GM18868 (cell line): ENCODE data around the gene IGF2BP1.
"Not testable (repeated sequence)": the region's sequence is repeated elsewhere in the genome, so short reads cannot be mapped to it uniquely, and the experiment has no call there.

Experiments used
- ATAC-seq: cut with Tn5 transposase; IDR thresholded peaks from one replicate; pipeline ENCODE4 v1.9.1; 2021; ENCODE audit warnings: mild to moderate bottlenecking, moderate library complexity; ENCODE audit not compliant: unreplicated experiment

The IGF2BP1 gene

GRCh38 chr17:49050611-49051010 is 53.4 kb downstream of the IGF2BP1 start:
- no peak for ATAC-seq

GRCh38 chr17:49051269-49051668 is 54.1 kb downstream of the IGF2BP1 start:
- no peak for ATAC-seq

DNA sequence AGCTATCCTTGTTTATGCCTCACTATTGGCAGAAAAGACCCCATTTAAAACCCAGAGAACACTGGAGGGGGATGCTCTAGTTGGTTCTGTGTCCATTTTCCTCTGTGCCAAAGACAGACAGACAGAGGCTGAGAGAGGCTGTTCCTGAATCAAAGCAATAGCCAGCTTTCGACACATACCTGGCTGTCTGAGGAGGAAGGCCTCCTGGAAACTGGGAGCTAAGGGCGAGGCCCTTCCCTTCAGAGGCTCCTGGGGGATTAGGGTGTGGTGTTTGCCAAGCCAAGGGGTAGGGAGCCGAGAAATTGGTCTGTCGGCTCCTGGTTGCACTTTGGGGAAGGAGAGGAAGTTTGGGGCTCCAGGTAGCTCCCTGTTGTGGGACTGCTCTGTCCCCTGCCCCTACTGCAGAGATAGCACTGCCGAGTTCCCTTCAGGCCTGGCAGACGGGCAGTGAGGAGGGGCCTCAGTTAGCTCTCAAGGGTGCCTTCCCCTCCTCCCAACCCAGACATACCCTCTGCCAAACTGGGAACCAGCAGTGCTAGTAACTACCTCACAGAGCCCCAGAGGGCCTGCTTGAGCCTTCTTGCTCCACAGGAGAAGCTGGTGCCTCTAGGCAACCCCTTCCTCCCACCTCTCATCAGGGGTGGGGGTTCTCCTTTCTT is 56.1 kb downstream of the IGF2BP1 start:
- ATAC-seq: no peak

- ATAC-seq: no peak
Observed at GRCh38 chr17:49054342-49055092, 57.3 kb downstream of the IGF2BP1 start.

DNA sequence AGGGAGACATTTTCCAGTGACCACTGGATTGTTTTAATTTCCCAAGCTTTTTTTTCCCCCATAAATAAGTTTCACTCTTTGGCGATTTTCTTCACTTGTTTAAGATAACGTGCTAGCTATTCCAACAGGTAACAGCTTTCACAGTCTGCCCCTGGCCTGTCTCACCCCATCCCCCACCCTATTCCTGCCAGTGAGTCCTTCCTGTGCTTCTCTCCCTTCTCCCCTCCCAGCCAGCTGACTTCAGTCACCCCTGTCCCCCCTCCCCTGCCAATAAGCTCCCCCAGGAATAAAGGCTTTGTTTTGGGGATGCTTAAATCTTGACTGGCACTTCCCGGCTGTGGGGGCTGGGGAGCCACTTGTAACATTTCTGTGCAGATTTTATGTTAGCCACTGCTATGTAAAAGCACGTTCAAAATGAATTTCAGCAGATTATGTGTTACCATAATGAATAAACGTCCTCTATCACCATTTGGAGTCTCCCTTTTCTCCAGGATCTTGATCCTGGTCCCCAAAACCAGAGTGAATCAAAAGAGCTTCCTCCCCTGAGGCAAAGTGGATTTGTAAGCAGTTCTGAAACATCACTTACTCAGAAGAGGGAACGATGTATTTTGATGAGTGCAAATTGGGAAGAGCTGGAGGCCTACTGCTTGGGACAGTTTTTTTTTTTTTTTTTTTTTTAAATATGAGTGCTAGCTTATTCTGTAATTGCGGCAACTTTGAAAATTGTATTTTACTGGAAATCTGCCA is 58.2 kb downstream of the IGF2BP1 start:
- no peak for ATAC-seq

DNA sequence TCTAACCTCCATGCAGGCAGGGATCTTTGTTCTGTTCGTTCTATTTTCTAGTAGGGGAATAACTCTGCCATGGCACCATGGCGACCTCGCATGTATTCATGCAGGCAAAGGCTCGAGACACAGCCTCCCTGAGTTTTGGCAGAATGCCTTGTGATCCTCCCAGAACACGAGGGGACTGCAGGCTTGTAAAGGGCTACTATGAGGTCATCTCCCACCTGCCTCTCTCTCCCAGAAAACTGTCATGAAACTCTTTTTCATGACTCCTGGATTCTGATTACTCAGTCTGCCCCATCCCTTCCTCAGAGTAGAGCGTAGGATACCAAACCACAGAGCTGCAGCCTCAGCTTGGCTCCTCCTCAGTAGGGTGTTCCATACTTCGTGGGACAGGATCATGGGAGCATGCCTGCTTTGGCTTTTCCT is 64.3 kb downstream of the IGF2BP1 start:
- no peak for ATAC-seq

GRCh38 chr17:49063652-49064051 is 66.5 kb downstream of the IGF2BP1 start:
- ATAC-seq: no peak

- ATAC-seq: no peak
Observed at GRCh38 chr17:49067163-49067562, 70.0 kb downstream of the IGF2BP1 start.

GRCh38 chr17:49069585-49070273 is 72.5 kb downstream of the IGF2BP1 start:
- ATAC-seq: no peak

- ATAC-seq: no peak
Observed at GRCh38 chr17:49071106-49071505, 73.9 kb downstream of the IGF2BP1 start.

DNA sequence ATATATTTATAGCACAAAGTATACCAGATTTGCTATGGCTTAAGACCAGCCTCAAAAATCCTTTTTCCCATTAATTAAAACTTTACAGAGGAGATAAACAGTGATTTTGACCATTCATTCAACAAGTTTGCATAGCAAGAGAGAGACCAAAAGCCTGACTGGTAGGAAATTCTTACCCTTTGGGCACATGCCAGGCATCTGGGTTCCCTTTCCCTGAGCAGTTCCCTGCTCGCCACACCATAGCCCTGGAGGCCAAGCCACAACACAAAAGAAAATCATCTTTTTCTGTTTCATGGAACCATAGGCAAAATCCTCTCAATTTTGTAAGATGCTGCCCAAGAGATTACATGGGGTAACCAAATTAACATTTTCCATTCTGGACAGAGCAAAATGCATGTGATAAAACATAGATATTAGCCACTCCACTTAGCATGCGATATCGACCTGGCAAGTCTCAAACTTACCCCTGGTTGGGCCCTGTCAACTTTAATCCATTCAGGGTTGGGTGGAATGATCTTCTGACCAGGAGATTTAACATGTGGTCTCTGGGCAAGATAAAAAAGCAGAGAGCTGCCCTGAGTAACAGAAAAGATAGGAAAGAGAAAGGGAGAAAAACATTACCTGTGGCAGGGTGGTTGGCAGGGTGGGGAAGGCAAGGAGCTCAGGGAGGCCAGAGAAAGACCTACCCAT is 77.8 kb downstream of the IGF2BP1 start:
- no peak for ATAC-seq

DNA sequence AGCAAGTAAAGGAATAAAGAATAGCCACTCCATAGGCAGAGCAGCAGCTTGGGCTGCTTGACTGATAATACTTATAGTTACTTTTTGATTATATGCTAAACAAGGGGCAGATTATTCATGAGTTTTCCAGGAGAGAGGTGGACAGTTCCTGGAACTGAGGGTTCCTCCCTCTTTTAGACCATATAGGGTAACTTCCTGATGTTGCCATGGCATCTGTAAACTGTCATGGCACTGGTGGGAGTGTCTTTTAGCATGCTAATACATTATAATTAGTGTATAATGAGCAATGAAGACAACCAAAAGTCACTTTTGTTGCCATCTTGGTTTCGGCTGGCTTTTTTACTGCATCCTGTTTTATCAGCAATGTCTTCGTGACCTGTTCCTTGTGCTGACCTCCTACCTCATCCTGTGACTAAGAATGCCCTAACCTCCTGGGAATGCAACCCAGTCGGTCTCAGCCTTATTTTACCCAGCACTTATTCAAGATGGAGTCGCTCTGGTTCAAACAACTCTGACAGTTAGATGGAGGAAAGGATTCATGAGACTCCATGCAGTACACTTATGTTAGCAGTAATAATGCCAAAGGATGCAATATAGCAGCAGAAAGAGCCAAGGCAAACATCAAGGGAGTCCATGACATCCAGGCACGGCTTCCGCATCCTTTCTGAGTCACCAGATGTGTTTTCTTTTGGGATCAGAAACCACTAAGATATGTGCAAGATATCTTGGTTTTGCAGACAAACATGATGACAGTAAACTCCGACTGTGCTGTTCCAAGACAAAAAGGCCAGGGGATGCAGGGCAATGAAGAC is 79.6 kb downstream of the IGF2BP1 start:
- ATAC-seq: no peak

GRCh38 chr17:49078248-49078647 is 81.1 kb downstream of the IGF2BP1 start:
- ATAC-seq: no peak

DNA sequence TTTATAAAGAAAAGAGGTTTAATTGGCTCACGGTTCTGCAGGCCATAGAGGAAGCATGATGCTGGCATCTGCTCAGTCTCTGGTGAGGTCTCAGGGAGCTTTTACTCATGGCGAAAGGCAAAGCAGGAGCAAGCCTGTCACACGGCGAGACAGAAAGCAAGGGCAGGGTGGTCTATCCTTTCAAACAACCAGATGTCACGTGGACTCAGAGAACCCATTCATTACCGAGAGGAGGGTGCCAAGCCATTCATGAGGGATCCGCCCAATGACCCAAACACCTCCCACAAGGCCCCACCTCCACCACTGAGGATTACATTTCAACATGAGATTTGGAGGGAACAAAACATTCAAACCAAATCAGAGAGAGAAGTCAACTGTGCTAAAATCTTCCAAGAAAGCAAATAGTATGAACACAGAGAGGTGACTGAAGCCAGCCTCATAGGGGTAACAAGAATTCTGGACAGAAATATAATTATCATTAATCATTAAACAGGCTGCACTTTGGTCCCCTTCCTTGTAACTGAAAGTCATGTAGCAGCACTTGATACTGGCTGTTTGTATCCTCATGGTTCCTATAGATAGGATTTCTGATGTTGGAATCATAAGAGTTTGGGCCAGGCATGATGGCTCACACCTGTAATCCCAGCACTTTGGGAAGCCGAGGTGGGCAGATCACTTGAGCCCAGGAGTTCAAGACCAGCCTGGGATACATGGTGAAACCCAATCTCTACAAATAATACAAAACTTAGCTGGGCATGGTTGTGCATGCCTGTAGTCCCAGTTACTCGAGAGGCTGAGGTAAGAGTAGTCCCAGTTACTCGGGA is 82.9 kb downstream of the IGF2BP1 start:
- ATAC-seq: no peak

GRCh38 chr17:49082231-49082630 is 85.0 kb downstream of the IGF2BP1 start:
- no peak for ATAC-seq

DNA sequence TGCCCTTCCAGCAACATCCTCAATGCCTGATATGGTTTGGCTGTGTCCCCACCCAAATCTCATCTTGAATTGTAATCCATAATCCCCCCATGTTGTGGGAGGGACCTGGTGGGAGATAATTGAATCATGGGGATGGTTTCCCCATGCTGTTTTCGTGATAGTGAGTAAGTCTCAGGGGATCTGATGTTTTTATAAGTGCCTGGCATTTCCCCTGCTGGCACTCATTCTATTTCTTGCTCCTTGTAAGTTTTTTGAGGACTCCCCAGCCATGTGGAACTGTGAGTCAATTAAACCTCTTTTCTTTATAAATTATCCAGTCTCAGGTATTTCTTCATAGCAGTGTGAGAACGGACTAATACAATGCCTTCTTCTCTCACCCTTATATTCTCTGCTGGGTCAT is 87.9 kb downstream of the IGF2BP1 start:
- not testable (repeated sequence) for ATAC-seq

GRCh38 chr17:49085565-49086315 is 88.6 kb downstream of the IGF2BP1 start:
- no peak for ATAC-seq

DNA sequence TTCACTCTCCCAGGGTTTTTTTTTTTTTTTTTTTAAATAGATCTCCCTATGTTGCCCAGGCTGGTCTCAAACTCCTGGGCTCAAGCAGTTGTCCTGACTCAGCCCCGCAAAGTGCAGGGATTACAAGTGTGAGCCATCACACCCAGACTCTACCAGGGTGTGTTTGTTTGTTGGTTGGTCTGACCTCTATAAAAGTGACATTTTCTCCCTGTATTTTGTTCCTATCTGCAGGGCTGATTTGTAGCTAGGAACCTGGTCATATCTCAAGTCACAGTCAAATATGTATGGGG is 89.1 kb downstream of the IGF2BP1 start:
- no peak for ATAC-seq
